Measurements from ENCODE around the gene DNPEP.

DNPEP gene

DNA sequence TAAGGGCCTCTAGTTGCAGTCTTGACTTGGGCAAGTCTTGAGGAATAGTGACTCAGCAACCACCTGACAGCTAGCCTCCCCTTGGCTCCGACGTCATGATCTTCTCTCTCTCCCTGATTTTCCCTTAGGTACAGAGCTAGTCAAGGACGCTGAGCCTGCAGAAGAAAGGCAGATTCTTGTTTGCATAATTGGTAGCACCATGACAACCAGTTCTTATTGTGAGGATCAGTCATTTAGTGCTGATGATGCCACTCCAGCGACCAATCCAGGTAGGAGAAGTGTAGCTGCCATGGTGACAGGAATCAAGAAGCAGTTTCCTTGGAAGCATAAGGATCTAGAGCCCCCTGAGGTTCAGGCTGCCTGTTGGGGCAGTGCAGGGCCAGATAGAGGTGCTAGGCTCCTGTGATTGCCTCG lies 52.3 kb downstream of the DNPEP start:
- no peak overlapping the region for H3K4me3 ChIP-seq (IDR thresholded peaks at IDR 0.05; ENCODE audit: insufficient read depth, low read depth, low read length)
- TF ChIP-seq, protein P1, sequence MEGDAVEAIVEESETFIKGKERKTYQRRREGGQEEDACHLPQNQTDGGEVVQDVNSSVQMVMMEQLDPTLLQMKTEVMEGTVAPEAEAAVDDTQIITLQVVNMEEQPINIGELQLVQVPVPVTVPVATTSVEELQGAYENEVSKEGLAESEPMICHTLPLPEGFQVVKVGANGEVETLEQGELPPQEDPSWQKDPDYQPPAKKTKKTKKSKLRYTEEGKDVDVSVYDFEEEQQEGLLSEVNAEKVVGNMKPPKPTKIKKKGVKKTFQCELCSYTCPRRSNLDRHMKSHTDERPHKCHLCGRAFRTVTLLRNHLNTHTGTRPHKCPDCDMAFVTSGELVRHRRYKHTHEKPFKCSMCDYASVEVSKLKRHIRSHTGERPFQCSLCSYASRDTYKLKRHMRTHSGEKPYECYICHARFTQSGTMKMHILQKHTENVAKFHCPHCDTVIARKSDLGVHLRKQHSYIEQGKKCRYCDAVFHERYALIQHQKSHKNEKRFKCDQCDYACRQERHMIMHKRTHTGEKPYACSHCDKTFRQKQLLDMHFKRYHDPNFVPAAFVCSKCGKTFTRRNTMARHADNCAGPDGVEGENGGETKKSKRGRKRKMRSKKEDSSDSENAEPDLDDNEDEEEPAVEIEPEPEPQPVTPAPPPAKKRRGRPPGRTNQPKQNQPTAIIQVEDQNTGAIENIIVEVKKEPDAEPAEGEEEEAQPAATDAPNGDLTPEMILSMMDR (conservative IDR thresholded peaks at IDR 0.05; ENCODE audit: low read depth, low read length), result no peak
- H3K4me1 ChIP-seq (ENCODE audit: low read depth, poor library complexity, severe bottlenecking), result no peaks in the 10 kb centered on the region
- H2AFZ ChIP-seq (ENCODE audit: low read depth), result no peak overlapping the region
- no peak overlapping the region for H3K4me2 ChIP-seq
- H3K9ac ChIP-seq, result no peak overlapping the region
- H3K36me3 ChIP-seq (ENCODE audit: insufficient read depth), result no peaks in the 10 kb centered on the region
- H3K79me2 ChIP-seq (ENCODE audit: insufficient read depth, low read depth), result no peaks in the 10 kb centered on the region
- no peak overlapping the region for H3K27ac ChIP-seq
- no peaks in the 10 kb centered on the region for H3K27me3 ChIP-seq (ENCODE audit: insufficient read depth, low read depth)
- no peaks in the 10 kb centered on the region for H4K20me1 ChIP-seq (ENCODE audit: insufficient read depth)

DNA sequence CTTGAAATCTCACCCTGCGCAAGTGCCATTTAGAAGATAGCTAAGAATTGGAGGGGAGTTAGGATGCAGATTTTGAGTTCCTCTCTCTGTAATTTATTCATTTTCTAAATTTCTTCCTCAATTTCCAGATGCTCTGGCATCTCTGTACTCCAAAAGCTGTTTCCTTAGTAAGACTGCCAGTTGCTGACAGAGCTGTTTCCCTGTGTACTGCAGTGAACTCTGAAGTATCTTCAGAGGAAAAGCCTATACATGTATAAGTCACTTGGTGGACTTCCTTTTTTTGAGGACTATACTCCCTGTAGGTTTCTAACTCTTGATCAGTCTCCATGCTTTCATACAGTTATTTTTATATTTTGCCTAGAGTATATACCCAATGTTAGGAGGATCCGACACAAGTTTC lies 53.6 kb downstream of the DNPEP start:
- no peak overlapping the region for H3K4me3 ChIP-seq (IDR thresholded peaks at IDR 0.05; ENCODE audit: insufficient read depth, low read depth, low read length)
- H3K4me2 ChIP-seq, result no peak overlapping the region
- TF ChIP-seq, protein P1 (conservative IDR thresholded peaks at IDR 0.05; ENCODE audit: low read depth, low read length), result no peak
- no peak overlapping the region for H2AFZ ChIP-seq (ENCODE audit: low read depth)
- no peak overlapping the region for H3K27ac ChIP-seq
- H3K36me3 ChIP-seq (ENCODE audit: insufficient read depth), result no peaks in the 10 kb centered on the region
- H3K27me3 ChIP-seq (ENCODE audit: insufficient read depth, low read depth), result no peaks in the 10 kb centered on the region
- no peaks in the 10 kb centered on the region for H4K20me1 ChIP-seq (ENCODE audit: insufficient read depth)
- H3K9ac ChIP-seq, result no peak overlapping the region
- H3K4me1 ChIP-seq (ENCODE audit: low read depth, poor library complexity, severe bottlenecking), result no peaks in the 10 kb centered on the region
- no peaks in the 10 kb centered on the region for H3K79me2 ChIP-seq (ENCODE audit: insufficient read depth, low read depth)

DNA sequence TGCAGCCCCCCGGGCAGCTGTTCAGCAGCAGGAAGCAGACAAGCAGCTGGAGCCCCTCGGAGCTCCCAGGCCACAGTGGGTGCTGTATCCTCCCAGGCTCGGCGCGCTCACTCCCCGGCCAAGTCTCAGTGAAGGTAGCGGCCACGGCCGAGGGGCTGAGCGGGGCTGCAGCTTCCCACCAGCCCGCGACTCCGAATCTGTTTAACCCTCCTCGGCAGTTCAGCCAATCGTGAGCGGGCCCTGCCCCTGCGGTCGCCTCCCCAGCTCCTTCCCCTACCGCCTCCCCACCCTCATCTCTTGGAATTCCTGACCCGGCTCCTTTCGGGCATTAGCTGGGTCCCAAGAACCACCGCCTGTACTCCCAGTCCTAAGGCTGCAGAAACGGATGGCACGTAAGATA lies 55.2 kb downstream of the DNPEP start, which contains the start of gene RESP18:
Gene RESP18, minus strand, starts transcription at position 203 of the 400 bp plus-strand sequence.
- no peak within 1 kb of the TSS for H3K9ac ChIP-seq
- no peak within 1 kb of the TSS for H3K4me3 ChIP-seq (IDR thresholded peaks at IDR 0.05; ENCODE audit: insufficient read depth, low read depth, low read length)
- H3K27me3 ChIP-seq (ENCODE audit: insufficient read depth, low read depth), result no peaks in the 10 kb centered on the region
- no peaks in the 10 kb centered on the region for H4K20me1 ChIP-seq (ENCODE audit: insufficient read depth)
- no peak within 1 kb of the TSS for H3K27ac ChIP-seq
- no peak within 1 kb of the TSS for H2AFZ ChIP-seq (ENCODE audit: low read depth)
- no peaks in the 10 kb centered on the region for H3K36me3 ChIP-seq (ENCODE audit: insufficient read depth)
- TF ChIP-seq, protein P1 (conservative IDR thresholded peaks at IDR 0.05; ENCODE audit: low read depth, low read length), result no peak
- no peak within 1 kb of the TSS for H3K4me2 ChIP-seq
- no peaks in the 10 kb centered on the region for H3K4me1 ChIP-seq (ENCODE audit: low read depth, poor library complexity, severe bottlenecking)
- no peaks in the 10 kb centered on the region for H3K79me2 ChIP-seq (ENCODE audit: insufficient read depth, low read depth)

DNA sequence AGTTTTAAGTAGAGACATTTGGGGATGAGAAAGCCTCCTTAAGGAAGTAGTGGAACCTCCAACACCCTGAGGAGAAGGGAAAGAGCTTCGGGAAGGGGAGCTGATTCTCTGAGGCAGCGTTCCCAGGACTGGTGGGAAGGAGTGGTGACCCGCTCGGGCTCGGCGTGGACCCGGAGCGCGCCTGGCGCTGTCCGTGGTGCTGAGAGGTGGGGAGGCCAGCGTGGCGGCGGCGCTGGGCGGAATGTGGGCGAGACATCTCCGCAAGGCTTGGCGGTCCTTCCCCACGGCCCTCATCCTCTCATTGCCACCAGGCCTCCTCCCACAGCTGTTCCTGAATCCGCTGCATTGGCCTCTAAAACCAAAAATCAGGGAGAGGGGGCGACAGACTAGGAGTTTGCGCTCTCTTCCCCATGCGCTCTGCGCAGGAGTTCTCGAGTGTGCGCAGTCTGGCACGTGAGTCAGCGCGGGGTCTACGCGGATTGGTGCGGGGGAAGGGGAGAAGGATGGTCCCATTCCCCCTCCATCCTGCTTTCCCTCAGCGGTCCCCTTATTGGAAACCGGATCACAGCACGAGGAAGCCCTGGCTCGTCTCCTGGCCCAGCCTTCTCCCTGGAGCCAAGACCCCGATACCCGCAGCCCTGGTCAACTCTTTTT lies 56.0 kb downstream of the DNPEP start:
- H3K27ac ChIP-seq, result no peak overlapping the region
- H3K27me3 ChIP-seq (ENCODE audit: insufficient read depth, low read depth), result no peaks in the 10 kb centered on the region
- no peaks in the 10 kb centered on the region for H3K4me1 ChIP-seq (ENCODE audit: low read depth, poor library complexity, severe bottlenecking)
- no peak overlapping the region for H3K4me2 ChIP-seq
- H2AFZ ChIP-seq (ENCODE audit: low read depth), result no peak overlapping the region
- TF ChIP-seq, protein P1 (conservative IDR thresholded peaks at IDR 0.05; ENCODE audit: low read depth, low read length), result no peak
- no peak overlapping the region for H3K9ac ChIP-seq
- no peaks in the 10 kb centered on the region for H3K79me2 ChIP-seq (ENCODE audit: insufficient read depth, low read depth)
- H3K36me3 ChIP-seq (ENCODE audit: insufficient read depth), result no peaks in the 10 kb centered on the region
- no peak overlapping the region for H3K4me3 ChIP-seq (IDR thresholded peaks at IDR 0.05; ENCODE audit: insufficient read depth, low read depth, low read length)
- no peaks in the 10 kb centered on the region for H4K20me1 ChIP-seq (ENCODE audit: insufficient read depth)

Measured in KMS-11 (cell line).